ENCODE data around the gene MAP4. TPM values are rescaled to one million over a fixed set of nuclear protein-coding genes. Genes with fewer than 3 reads are reported as not detected.

Gene MAP4
- total RNA-seq, 6 donors from 2014 or later: 106 to 199 (median 148) TPM

DNA sequence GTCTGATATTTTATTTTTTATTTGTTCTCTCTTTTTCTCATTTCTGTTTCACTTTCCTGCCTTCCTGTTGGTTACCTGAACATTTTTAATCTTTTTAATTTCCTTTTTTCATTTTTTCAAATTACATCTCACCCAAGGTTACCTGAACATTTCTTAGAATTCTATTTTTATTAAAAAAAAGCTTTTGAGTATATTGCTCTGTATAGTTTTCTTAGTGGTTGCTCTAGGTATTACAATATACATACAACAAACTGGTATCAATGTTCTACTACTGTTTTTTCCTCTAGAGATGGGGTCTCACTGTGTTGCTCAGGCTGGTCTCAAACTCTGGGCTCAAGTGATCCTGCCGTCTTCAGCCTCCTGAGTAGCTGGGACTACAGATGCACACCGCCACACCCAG is 133.9 kb downstream of the MAP4 start:
- Histone ChIP-seq H3K4me1 (peaks cover 0 to 5% (median 0%) of the 10 kb centered on the region in 4 donors), H3K27me3 (no peaks in the 10 kb centered on the region), H3K9me3 (no peaks in the 10 kb centered on the region), H3K4me3 (no peak overlapping the region), H3K27ac (no peak overlapping the region), H3K36me3 (peaks cover 0 to 9% (median 4%) of the 10 kb centered on the region in 4 donors)
- TF ChIP-seq EP300 (IDR thresholded peaks at IDR 0.05): no peak
- TF ChIP-seq, protein P1, sequence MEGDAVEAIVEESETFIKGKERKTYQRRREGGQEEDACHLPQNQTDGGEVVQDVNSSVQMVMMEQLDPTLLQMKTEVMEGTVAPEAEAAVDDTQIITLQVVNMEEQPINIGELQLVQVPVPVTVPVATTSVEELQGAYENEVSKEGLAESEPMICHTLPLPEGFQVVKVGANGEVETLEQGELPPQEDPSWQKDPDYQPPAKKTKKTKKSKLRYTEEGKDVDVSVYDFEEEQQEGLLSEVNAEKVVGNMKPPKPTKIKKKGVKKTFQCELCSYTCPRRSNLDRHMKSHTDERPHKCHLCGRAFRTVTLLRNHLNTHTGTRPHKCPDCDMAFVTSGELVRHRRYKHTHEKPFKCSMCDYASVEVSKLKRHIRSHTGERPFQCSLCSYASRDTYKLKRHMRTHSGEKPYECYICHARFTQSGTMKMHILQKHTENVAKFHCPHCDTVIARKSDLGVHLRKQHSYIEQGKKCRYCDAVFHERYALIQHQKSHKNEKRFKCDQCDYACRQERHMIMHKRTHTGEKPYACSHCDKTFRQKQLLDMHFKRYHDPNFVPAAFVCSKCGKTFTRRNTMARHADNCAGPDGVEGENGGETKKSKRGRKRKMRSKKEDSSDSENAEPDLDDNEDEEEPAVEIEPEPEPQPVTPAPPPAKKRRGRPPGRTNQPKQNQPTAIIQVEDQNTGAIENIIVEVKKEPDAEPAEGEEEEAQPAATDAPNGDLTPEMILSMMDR (IDR thresholded peaks at IDR 0.05): no peak
- TF ChIP-seq POLR2AphosphoS5 (IDR thresholded peaks at IDR 0.05): no peak
- no peak for TF ChIP-seq POLR2A (IDR thresholded peaks at IDR 0.05)
- DNase-seq: no peak
- ATAC-seq (ENCODE audit: low FRiP score in 2 of 2): no peak
- WGBS, 2 donors: 98 to 100% methylated on average over 2 of the region's 2 CpGs

DNA sequence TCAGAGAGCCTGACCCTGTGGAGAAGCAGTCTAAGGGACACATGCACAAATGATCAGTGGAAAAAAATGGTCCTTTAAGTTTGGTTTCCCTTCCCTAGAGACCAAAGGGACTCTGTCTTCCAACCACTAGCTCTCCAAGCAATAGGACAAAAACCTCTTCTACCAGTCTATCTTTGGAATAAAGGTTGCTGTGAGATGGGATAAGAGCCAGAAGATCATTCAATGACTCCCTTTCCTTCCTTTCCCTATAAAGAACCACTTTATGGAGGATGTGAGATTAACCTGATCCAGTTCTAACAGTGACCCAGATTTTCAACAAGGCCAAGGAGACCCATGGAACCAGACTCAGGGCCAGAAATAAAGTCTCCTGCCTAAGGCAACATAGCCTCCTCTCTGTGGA is 138.5 kb downstream of the MAP4 start:
- DNase-seq: no peak
- Histone ChIP-seq H3K9me3 (no peaks in the 10 kb centered on the region), H3K27ac (no peak overlapping the region), H3K27me3 (no peaks in the 10 kb centered on the region), H3K4me3 (no peak overlapping the region), H3K4me1 (peaks cover 0 to 5% (median 0%) of the 10 kb centered on the region in 4 donors), H3K36me3 (peaks cover 0 to 45% (median 6%) of the 10 kb centered on the region in 4 donors)
- TF ChIP-seq EP300 (IDR thresholded peaks at IDR 0.05): no peak
- no peak for TF ChIP-seq POLR2A (IDR thresholded peaks at IDR 0.05)
- TF ChIP-seq POLR2AphosphoS5 (IDR thresholded peaks at IDR 0.05): no peak
- TF ChIP-seq, protein P1 (IDR thresholded peaks at IDR 0.05): no peak
- no peak for ATAC-seq (ENCODE audit: low FRiP score in 2 of 2)

DNA sequence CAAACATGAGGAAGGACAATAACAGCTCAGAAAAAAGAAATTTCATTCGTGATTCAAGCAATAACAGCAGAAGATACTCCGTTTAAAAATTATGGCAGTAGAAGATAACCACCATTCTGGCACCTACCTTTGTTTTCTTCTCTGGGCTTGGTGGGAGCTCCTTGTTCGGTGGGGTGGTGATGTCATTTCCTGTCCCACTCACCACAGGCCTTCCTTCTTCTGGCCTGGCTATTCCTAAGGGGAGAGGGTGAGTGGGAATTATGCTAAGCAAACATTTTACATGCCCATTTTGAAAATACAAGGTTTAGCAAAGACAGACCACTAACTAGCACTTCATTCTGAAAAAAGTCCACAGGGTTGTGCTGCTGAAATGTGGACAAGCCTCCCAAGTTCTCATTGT is 138.9 kb downstream of the MAP4 start:
- ATAC-seq (ENCODE audit: low FRiP score in 2 of 2) (no peak), DNase-seq (no peak)
- Histone ChIP-seq H3K27ac (peak overlapping the region in 1 of 4 donors; percentile 13), H3K36me3 (peaks cover 0 to 49% (median 10%) of the 10 kb centered on the region in 4 donors), H3K9me3 (no peaks in the 10 kb centered on the region), H3K4me1 (peaks cover 0 to 5% (median 0%) of the 10 kb centered on the region in 4 donors), H3K4me3 (no peak overlapping the region), H3K27me3 (no peaks in the 10 kb centered on the region)
- 62 to 71% methylated on average over 3 of the region's 3 CpGs for WGBS, 2 donors
- no peak for TF ChIP-seq POLR2AphosphoS5 (IDR thresholded peaks at IDR 0.05)
- no peak for TF ChIP-seq POLR2A (IDR thresholded peaks at IDR 0.05)
- TF ChIP-seq, protein P1 (IDR thresholded peaks at IDR 0.05): no peak
- TF ChIP-seq EP300 (IDR thresholded peaks at IDR 0.05): no peak

DNA sequence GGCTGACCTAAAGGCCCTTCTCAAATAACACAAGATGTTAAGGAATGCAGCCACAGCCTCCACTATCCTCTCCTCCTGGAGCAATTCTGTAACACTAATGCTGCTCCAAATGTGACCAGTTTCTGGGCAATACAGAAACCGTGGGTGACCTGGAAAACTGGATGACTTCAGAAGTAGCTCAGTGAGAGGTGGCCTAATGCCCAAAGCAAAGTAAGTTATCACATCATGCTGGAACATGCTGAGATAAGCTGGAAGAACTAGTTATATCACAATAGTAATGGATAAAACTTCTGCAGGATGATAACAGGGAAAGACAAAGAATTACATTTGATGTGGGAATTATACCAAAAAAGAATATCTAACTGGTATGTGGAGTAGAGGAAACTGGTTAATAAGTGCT is 141.3 kb downstream of the MAP4 start:
- no peak overlapping the region for H3K27ac ChIP-seq
- 55 to 86% methylated on average over 1 of the region's 1 CpG for WGBS, 2 donors

DNA sequence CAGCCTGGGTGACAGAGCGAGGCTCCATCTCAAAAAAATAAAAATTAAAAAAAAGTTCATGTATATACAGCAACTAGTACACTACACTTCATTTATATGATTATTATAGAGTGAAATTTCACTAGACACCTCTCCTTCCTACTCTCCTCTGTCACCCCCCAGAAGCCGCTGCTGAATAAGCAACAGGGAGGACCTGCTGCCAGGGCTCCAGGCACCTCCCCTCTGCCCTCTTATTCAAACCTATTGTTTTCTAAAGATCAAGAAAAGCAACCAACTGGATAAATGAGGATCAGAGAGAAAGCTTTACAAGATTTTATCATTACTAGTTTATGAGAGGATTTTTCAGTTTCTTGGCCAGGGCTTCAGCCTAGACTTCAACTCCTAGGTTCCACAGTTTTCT is 141.8 kb downstream of the MAP4 start:
- WGBS, 2 donors: 97% methylated on average over 2 of the region's 2 CpGs

More for the DNA sequence above, 141.3 kb downstream of the MAP4 start:
- ATAC-seq (ENCODE audit: low FRiP score in 2 of 2) (no peak), DNase-seq (no peak)
- Histone ChIP-seq H3K27me3 (no peaks in the 10 kb centered on the region), H3K4me3 (no peak overlapping the region), H3K4me1 (peaks cover 0 to 5% (median 0%) of the 10 kb centered on the region in 4 donors), H3K9me3 (no peaks in the 10 kb centered on the region), H3K36me3 (peaks cover 13 to 73% (median 31%) of the 10 kb centered on the region in 4 donors)
- TF ChIP-seq EP300 (IDR thresholded peaks at IDR 0.05): no peak

More for the DNA sequence above, 141.8 kb downstream of the MAP4 start:
- H3K36me3 ChIP-seq: peaks cover 16 to 77% (median 36%) of the 10 kb centered on the region in 4 donors
- TF ChIP-seq POLR2A (IDR thresholded peaks at IDR 0.05) (no peak), EP300 (IDR thresholded peaks at IDR 0.05) (no peak), POLR2AphosphoS5 (IDR thresholded peaks at IDR 0.05) (no peak)
- TF ChIP-seq, protein P1 (IDR thresholded peaks at IDR 0.05): no peak
- no peak overlapping the region for H3K27ac ChIP-seq
- no peaks in the 10 kb centered on the region for H3K27me3 ChIP-seq
- no peak for DNase-seq
- peaks cover 0 to 5% (median 0%) of the 10 kb centered on the region in 4 donors for H3K4me1 ChIP-seq
- no peak for ATAC-seq (ENCODE audit: low FRiP score in 2 of 2)
- no peak overlapping the region for H3K4me3 ChIP-seq
- no peaks in the 10 kb centered on the region for H3K9me3 ChIP-seq
